Fibroblast of lung (primary cell): ENCODE data around the gene AKR1B15. TPM values are rescaled to one million over a fixed set of nuclear protein-coding genes. Genes with fewer than 3 reads are reported as not detected.
"Not testable (repeated sequence)": the region's sequence is repeated elsewhere in the genome, so short reads cannot be mapped to it uniquely, and the experiment has no call there.

Source experiments
- DNase-seq, 2 donors: peaks; one replicate each; pipeline versions ENCODE4 v3.0.0 to v3.0.0-alpha.2; 2010; ENCODE audit warnings: low read depth in 2 of 2
- H2AFZ ChIP-seq: 2 replicates; pipeline ENCODE4 v1.5.1; 2012; ENCODE audit warnings: low read length, control low read depth, inconsistent platforms
- H3K27ac ChIP-seq: 2 replicates; pipeline ENCODE4 v1.5.1; 2011; ENCODE audit warnings: low read length, control low read depth; ENCODE audit not compliant: insufficient read depth
- H3K27me3 ChIP-seq: 2 replicates; pipeline ENCODE4 v1.5.1; 2011; ENCODE audit warnings: mild to moderate bottlenecking, low read length; ENCODE audit not compliant: control insufficient read depth, insufficient read depth
- H3K36me3 ChIP-seq: 2 replicates; pipeline ENCODE4 v1.5.1; 2011; ENCODE audit warnings: low read length; ENCODE audit not compliant: control insufficient read depth, insufficient read depth
- H3K4me1 ChIP-seq: 2 replicates; pipeline ENCODE4 v1.5.1; 2011; ENCODE audit warnings: low read length; ENCODE audit not compliant: control insufficient read depth, insufficient read depth; ENCODE audit errors: extremely low read depth
- H3K4me2 ChIP-seq: 2 replicates; pipeline ENCODE4 v1.5.1; 2011; ENCODE audit warnings: low read length, control low read depth; ENCODE audit not compliant: insufficient read depth; ENCODE audit errors: extremely low read depth
- H3K4me3 ChIP-seq, 4 experiments: fragments of 200-600 bp in 1 of 4; sonication (generic) in 1 of 4; replicated peaks in 1 of 4; 2 replicates each; pipeline ENCODE4 v1.5.1; 2011 to 2016; ENCODE audit warnings: low read length in 4 of 4, low read depth in 3 of 4, mild to moderate bottlenecking in 3 of 4, control low read depth in 2 of 4, inconsistent platforms in 1 of 4, mixed read lengths in 1 of 4; ENCODE audit not compliant: insufficient read depth in 1 of 4; ENCODE audit errors: control extremely low read depth in 1 of 4
- H3K79me2 ChIP-seq: 2 replicates; pipeline ENCODE4 v1.5.1; 2012; ENCODE audit warnings: mild to moderate bottlenecking, low read length, inconsistent platforms; ENCODE audit not compliant: control insufficient read depth, insufficient read depth
- H3K9ac ChIP-seq: 2 replicates; pipeline ENCODE4 v1.5.1; 2011; ENCODE audit warnings: mild to moderate bottlenecking, low read length, control low read depth; ENCODE audit not compliant: insufficient read depth
- H3K9me3 ChIP-seq: 2 replicates; pipeline ENCODE4 v1.5.1; 2012; ENCODE audit warnings: low read depth, low read length; ENCODE audit not compliant: control insufficient read depth, insufficient read depth
- H4K20me1 ChIP-seq: 2 replicates; pipeline ENCODE4 v1.5.1; 2011; ENCODE audit warnings: low read length; ENCODE audit not compliant: control insufficient read depth, insufficient read depth; ENCODE audit errors: extremely low read depth
- CTCF ChIP-seq, 2 donors: IDR thresholded peaks in 1 of 2; conservative IDR thresholded peaks in 1 of 2; 1 replicate in 1 of 2; 2 replicates in 1 of 2; pipeline ENCODE4 v1.5.1; 2011 to 2012; ENCODE audit warnings: low read length in 2 of 2, control low read depth in 1 of 2, inconsistent platforms in 1 of 2, low read depth in 1 of 2, mild to moderate bottlenecking in 1 of 2
- EZH2 ChIP-seq: IDR thresholded peaks from 2 replicates; pipeline ENCODE4 v1.5.1; 2012; ENCODE audit warnings: low read length, control low read depth, mild to moderate bottlenecking; ENCODE audit errors: missing control alignments
- polyA plus RNA-seq, 2 donors: library from polyadenylated mRNA; depleted of rRNA in 1 of 2; stranded (reverse) in 1 of 2; unstranded in 1 of 2; fragments of >200 nt; gene quantifications; 2 replicates each; pipeline ENCODE4 v1.2.1, GENCODE V29; 2011 to 2012; ENCODE audit warnings: missing spikeins in 1 of 2
- total RNA-seq: library from RNA; depleted of rRNA; stranded (reverse); fragments of >200 nt; gene quantifications from 2 replicates; pipeline ENCODE4 v1.2.1, GENCODE V29; 2014

AKR1B15 gene
- total and polyA plus RNA-seq, 2 donors (not counting 1 experiment from before 2014, with no cell fraction given): not detected

GRCh38 chr7:134567368-134567767 lies 18.5 kb downstream of the AKR1B15 start:
- TF ChIP-seq CTCF (conservative IDR thresholded peaks at IDR 0.05 in 1 of 2, IDR thresholded peaks at IDR 0.05 in 1 of 2; ENCODE audit: low read depth in 1 of 2, low read length in 2 of 2): no peak
- no peak for TF ChIP-seq EZH2
- H3K9me3 ChIP-seq: no peaks in the 10 kb centered on the region
- no peak overlapping the region for H3K4me2 ChIP-seq
- H3K27ac ChIP-seq: no peak overlapping the region
- H3K27me3 ChIP-seq: peaks cover 8% of the 10 kb centered on the region
- peak in 1 of 2 donors; percentile 19 for DNase-seq
- no peaks in the 10 kb centered on the region for H3K79me2 ChIP-seq
- no peaks in the 10 kb centered on the region for H3K4me1 ChIP-seq
- H4K20me1 ChIP-seq: no peaks in the 10 kb centered on the region
- no peak overlapping the region for H3K4me3 ChIP-seq
- H3K36me3 ChIP-seq: no peaks in the 10 kb centered on the region
- H2AFZ ChIP-seq: no peak overlapping the region
- no peak overlapping the region for H3K9ac ChIP-seq

GRCh38 chr7:134569962-134570361 lies 21.1 kb downstream of the AKR1B15 start:
- not testable (repeated sequence) for H3K9me3 ChIP-seq, H3K79me2 ChIP-seq, H4K20me1 ChIP-seq, H3K4me3 ChIP-seq, H3K4me2 ChIP-seq, H3K4me1 ChIP-seq, DNase-seq, H2AFZ ChIP-seq, H3K27ac ChIP-seq, H3K36me3 ChIP-seq, H3K9ac ChIP-seq
- H3K27me3 ChIP-seq: peaks cover 16% of the 10 kb centered on the region

- H3K27ac ChIP-seq: no peak overlapping the region
- H3K36me3 ChIP-seq: no peaks in the 10 kb centered on the region
- no peak overlapping the region for H3K9ac ChIP-seq
- H3K4me1 ChIP-seq: no peaks in the 10 kb centered on the region
- H2AFZ ChIP-seq: no peak overlapping the region
- TF ChIP-seq CTCF (conservative IDR thresholded peaks at IDR 0.05 in 1 of 2, IDR thresholded peaks at IDR 0.05 in 1 of 2; ENCODE audit: low read depth in 1 of 2, low read length in 2 of 2) (no peak), EZH2 (no peak)
- H3K4me2 ChIP-seq: no peak overlapping the region
- H3K27me3 ChIP-seq: peaks cover 15% of the 10 kb centered on the region
- no peak for DNase-seq
- H4K20me1 ChIP-seq: no peaks in the 10 kb centered on the region
- no peaks in the 10 kb centered on the region for H3K79me2 ChIP-seq
- H3K4me3 ChIP-seq: no peak overlapping the region
- no peaks in the 10 kb centered on the region for H3K9me3 ChIP-seq
Observed at GRCh38 chr7:134571101-134571500, 22.2 kb downstream of the AKR1B15 start.
